Measurements from ENCODE around the gene SIMC1.

SIMC1 gene

DNA sequence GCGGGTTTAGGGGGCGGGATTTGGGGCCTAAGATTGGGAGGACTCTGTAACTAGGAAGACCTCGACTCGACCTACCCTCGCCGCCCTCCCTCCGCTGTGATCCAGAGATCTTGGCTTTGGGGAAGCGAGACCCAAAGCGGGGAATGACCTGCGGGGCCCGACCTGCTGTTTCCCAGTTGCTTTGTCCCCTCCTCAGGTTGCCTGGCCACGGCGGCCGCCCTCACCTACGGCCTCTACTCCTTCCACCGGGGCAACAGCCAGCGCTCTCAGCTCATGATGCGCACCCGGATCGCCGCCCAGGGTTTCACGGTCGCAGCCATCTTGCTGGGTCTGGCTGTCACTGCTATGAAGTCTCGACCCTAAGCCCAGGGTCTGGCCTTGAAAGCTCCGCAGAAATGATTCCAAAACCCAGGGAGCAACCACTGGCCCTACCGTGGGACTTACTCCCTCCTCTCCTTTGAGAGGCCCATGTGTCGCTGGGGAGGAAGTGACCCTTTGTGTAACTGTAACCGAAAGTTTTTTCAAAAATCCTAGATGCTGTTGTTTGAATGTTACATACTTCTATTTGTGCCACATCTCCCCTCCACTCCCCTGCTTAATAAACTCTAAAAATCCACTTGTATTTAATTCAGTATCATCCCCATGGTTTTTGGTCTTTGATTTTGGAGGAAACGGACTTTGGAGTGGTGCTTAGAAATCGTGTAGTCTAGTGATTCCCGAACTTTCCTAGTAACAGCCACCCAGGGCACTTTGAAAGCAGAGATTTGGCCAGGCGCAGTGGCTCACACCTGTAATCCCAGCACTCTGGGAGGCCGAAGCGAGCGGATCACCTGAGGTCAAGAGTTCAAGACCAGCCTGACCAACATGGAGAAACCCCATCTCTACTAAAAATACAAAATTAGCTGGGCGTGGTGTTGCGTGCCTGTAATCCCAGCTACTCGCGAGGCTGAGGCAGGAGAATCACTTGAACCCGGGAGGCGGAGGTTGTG is 151.2 kb downstream of the SIMC1 start:
- DNase-seq, result no peak

DNA sequence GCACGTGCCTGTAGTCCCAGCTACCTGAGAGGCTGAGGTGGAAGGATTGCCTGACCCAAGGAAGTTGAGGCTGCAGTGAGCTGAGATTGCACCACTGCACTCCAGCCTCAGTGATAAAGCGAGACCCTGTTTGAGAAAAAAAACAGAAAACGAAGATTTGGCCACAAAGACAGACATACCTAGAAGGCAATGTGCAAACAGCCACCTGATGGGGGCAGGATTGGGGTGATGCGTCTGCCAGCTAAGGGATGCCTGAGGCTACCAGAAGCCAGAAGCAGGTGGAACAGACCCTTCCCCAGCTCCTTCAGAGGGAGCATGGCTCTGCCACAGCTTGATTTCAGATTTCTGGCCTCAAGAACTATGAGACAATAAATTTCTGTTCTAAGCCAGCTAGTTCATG is 153.3 kb downstream of the SIMC1 start:
- no peak for DNase-seq

DNA sequence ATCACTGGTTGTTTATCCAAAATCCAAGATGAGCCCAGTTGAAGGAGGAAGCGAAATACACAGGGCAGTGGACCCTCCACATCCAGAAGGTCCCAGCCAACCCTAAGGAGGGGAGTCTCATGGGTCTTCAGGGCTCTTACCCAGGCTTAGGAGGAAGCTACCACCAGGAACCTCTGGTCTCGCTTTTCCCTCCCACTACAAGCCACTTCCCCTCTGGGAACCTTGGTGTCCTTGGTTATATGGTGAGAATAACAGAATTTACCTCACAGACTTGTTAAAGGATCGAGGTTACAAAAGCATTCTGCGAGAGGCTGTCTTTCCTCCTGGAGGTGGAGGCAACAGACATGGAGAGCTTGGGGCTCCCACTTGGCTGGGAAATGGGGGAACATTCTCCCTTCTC is 153.8 kb downstream of the SIMC1 start:
- DNase-seq, result no peak

DNA sequence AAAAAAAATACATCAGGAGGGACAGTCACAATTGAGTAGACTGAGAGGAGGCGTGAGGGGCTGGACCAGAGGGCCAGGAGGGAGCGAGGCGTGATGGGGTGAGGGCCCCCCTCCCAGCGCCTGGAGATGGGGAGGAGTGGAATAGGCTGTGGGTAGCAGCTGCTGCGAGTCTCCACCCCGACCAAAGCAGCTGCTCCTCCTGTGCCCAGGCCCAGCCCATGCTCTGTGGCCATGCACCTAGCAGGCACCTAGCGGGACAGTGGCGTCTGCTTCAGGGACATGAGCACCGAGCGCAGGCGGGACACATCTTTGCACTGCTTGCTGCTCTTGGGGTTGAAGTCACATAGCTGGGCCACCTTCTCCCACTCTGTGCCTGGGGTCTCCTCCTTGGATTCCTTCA is 154.3 kb downstream of the SIMC1 start:
- DNase-seq, result no peak

DNA sequence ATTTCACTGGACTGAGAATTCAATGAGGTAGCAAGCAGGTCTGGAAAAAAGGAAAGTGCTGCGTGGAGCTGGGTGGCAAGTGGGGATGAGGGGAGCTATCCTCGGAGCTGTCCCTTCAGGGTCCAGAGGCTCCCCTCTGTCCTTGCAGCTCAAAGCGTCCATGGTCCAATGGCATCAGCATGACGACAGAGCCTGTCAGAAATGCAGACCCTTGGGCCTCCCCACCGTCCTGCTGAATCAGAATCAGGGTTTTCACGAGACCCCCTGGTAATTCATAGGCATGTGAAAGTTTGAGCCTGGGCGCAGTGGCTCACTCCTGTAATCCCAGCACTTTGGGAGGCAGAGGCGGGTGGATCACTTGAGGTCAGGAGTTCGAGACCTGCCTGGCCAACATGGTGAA is 155.9 kb downstream of the SIMC1 start:
- DNase-seq, result no peak

DNA sequence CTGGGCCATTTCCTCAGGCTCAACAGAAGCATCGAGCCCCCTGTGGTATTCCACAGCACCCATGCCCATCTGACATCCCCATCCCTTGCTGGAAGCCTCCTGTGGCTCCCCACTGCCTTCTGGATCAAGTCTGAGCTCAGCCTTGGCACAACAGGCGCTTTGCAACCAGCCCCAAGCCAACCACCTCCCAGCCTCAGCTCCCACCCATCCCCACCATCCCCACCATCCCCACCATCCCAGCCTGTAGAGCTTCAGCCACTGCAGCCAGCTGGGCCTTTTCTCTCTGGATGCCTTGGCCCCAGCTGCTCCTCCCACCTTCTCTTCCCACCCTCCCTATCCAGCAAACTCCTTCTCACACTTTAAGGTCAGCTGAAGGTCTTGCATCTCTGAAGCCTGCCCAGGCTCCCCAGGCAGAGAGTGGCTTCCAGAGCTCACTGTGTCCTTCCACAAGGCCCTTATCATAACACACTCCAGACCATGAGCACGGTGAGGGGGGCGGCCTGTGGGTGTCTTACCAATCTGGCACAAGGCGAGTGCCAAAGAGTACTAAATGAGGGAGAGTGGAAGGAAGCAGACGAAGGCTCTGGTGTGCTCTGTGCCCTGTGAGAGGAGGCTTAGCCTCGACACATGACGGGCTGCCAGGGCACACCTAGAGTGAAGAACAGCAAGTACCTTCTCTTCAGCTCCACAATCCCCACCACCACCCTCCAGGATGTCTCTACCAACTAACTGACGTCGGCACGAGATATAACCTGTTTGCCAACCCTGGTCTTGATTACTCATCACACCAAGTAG is 156.9 kb downstream of the SIMC1 start:
- DNase-seq, result no peak
